Smooth muscle cell of the brain vasculature (primary cell): ENCODE results near the gene PACS2.
"Not testable (repeated sequence)": the region's sequence is repeated elsewhere in the genome, so short reads cannot be mapped to it uniquely, and the experiment has no call there.

Experiments used
- DNase-seq: peaks from one replicate; pipeline ENCODE4 v3.0.0-alpha.2; 2012; ENCODE audit warnings: low read depth, low spot score

PACS2 gene

GRCh38 chr14:105314287-105315200, at the start of gene PACS2:
TSS of gene PACS2 (plus strand) at chr14:105314748. CDS start at chr14:105314919, 171 bp downstream.
- peak; percentile 49 for DNase-seq

- no peak for DNase-seq
These were observed 46.6 kb upstream of the PACS2 start for GRCh38 chr14:105267820-105268548.

GRCh38 chr14:105268736-105269354, 45.7 kb upstream of the PACS2 start:
- no peak for DNase-seq

- no peak for DNase-seq
These were observed 45.1 kb upstream of the PACS2 start for GRCh38 chr14:105269405-105269804.

GRCh38 chr14:105271224-105271890, 43.2 kb upstream of the PACS2 start:
- no peak for DNase-seq

GRCh38 chr14:105272623-105273022, 41.9 kb upstream of the PACS2 start:
- DNase-seq = no peak

- no peak for DNase-seq
These were observed 41.5 kb upstream of the PACS2 start for GRCh38 chr14:105273062-105273461.

GRCh38 chr14:105274637-105275036, 39.9 kb upstream of the PACS2 start:
- no peak for DNase-seq

GRCh38 chr14:105275267-105275946, 39.1 kb upstream of the PACS2 start:
- peak; percentile 21 for DNase-seq

- DNase-seq = not testable (repeated sequence)
These were observed 37.1 kb upstream of the PACS2 start for GRCh38 chr14:105277448-105277847.

GRCh38 chr14:105279642-105280361, 34.7 kb upstream of the PACS2 start:
- no peak for DNase-seq

GRCh38 chr14:105280525-105280924, 34.0 kb upstream of the PACS2 start:
- no peak for DNase-seq

- peak; percentile 26 for DNase-seq
These were observed 33.0 kb upstream of the PACS2 start for GRCh38 chr14:105281371-105282097.

GRCh38 chr14:105282098-105282725, 32.3 kb upstream of the PACS2 start:
- DNase-seq = no peak

GRCh38 chr14:105283028-105283427, 31.5 kb upstream of the PACS2 start:
- DNase-seq = no peak

GRCh38 chr14:105283899-105284298, 30.6 kb upstream of the PACS2 start:
- DNase-seq = no peak

- DNase-seq = no peak
These were observed 29.4 kb upstream of the PACS2 start for GRCh38 chr14:105285174-105285573.

- DNase-seq = no peak
These were observed 27.8 kb upstream of the PACS2 start for GRCh38 chr14:105286759-105287144.
